GM23248 (cell line): ENCODE results near the gene CDYL. TPM values are rescaled to one million over a fixed set of nuclear protein-coding genes. Genes with fewer than 3 reads are reported as not detected.

Source experiments
- DNase-seq: peaks from one replicate; pipeline ENCODE4 v3.0.0-alpha.2; 2015
- H2AFZ ChIP-seq: fragments of 200-600 bp; sonication (generic); 2 replicates; pipeline ENCODE4 v1.6.1; 2016; ENCODE audit warnings: antibody characterized with exemption
- H3F3A ChIP-seq: fragments of 200-600 bp; sonication (generic); 2 replicates; pipeline ENCODE4 v1.6.1; 2016; ENCODE audit warnings: mild to moderate bottlenecking, antibody characterized with exemption, mixed run types; ENCODE audit not compliant: insufficient read depth
- H3K27ac ChIP-seq: fragments of 200-600 bp; sonication (generic); 2 replicates; pipeline ENCODE4 v1.5.1; 2016; ENCODE audit warnings: mild to moderate bottlenecking
- H3K27me3 ChIP-seq: fragments of 200-600 bp; sonication (generic); replicated peaks from 2 replicates; pipeline ENCODE4 v1.6.1; 2016; ENCODE audit warnings: mild to moderate bottlenecking; ENCODE audit not compliant: insufficient read depth
- H3K36me3 ChIP-seq: fragments of 200-600 bp; sonication (generic); 2 replicates; pipeline ENCODE4 v1.6.1; 2016; ENCODE audit warnings: low read depth, mild to moderate bottlenecking
- H3K4me1 ChIP-seq: fragments of 200-600 bp; sonication (generic); 2 replicates; pipeline ENCODE4 v1.6.1; 2016; ENCODE audit warnings: mild to moderate bottlenecking; ENCODE audit not compliant: insufficient read depth
- H3K4me2 ChIP-seq: fragments of 200-600 bp; sonication (generic); one replicate; pipeline ENCODE4 v1.6.1; 2016; ENCODE audit warnings: mild to moderate bottlenecking; ENCODE audit not compliant: unreplicated experiment
- H3K4me3 ChIP-seq: fragments of 200-600 bp; sonication (generic); 2 replicates; pipeline ENCODE4 v1.5.1; 2016; ENCODE audit warnings: mild to moderate bottlenecking
- H3K79me2 ChIP-seq: fragments of 200-600 bp; sonication (generic); 2 replicates; pipeline ENCODE4 v1.6.1; 2016; ENCODE audit warnings: mild to moderate bottlenecking; ENCODE audit not compliant: insufficient read depth
- H3K9ac ChIP-seq: fragments of 200-600 bp; sonication (generic); 2 replicates; pipeline ENCODE4 v1.6.1; 2016; ENCODE audit warnings: mild to moderate bottlenecking
- H3K9me2 ChIP-seq: fragments of 200-600 bp; sonication (generic); 2 replicates; pipeline ENCODE4 v1.6.1; 2016; ENCODE audit warnings: mixed run types, mild to moderate bottlenecking, moderate library complexity; ENCODE audit not compliant: insufficient read depth
- H3K9me3 ChIP-seq: fragments of 200-600 bp; sonication (generic); one replicate; pipeline ENCODE4 v1.6.1; 2017; ENCODE audit warnings: low read depth
- H4K20me1 ChIP-seq: fragments of 200-600 bp; sonication (generic); 2 replicates; pipeline ENCODE4 v1.6.0; 2016; ENCODE audit not compliant: insufficient read depth
- EZH2 ChIP-seq: fragments of 200-600 bp; sonication (generic); IDR thresholded peaks from 2 replicates; pipeline ENCODE4 v1.6.1; 2018; ENCODE audit warnings: antibody characterized with exemption, mild to moderate bottlenecking; ENCODE audit not compliant: insufficient read depth, poor library complexity, severe bottlenecking
- EZH2phosphoT487 ChIP-seq: fragments of 200-600 bp; sonication (generic); IDR thresholded peaks from 2 replicates; pipeline ENCODE4 v1.6.1; 2018; ENCODE audit warnings: antibody characterized with exemption, moderate library complexity, mild to moderate bottlenecking, low read depth; ENCODE audit not compliant: insufficient read depth
- WGBS, 2 experiments: methylation state at CpG; one replicate each; pipeline ENCODE4 v1.1.6; 2015 to 2017; ENCODE audit warnings: low lambda C conversion rate in 2 of 2, low coverage in 1 of 2; ENCODE audit errors: missing lambda C conversion rate in 2 of 2; 5-methylcytosine and 5-hydroxymethylcytosine counted together
- in situ Hi-C: fragments of 300-500 bp; cut with MboI; formaldehyde crosslinking; loops from 2 replicates; pipeline ENCODE4 v1.15.0; 2020
- polyA plus RNA-seq: library from polyadenylated mRNA; unstranded; fragments of >200 nt; fragmentation: Nextera tagmentation; extraction: Ambion mirVana; gene quantifications from 2 replicates; pipeline ENCODE4 v1.2.1, GENCODE V29; 2016
- total RNA-seq: library from RNA; depleted of rRNA; stranded (reverse); fragments of >200 nt; shearing (Covaris generic); gene quantifications from 2 replicates; pipeline ENCODE4 v1.2.3, GENCODE V29; 2014

Gene CDYL
- total and polyA plus RNA-seq, 2 experiments from 2014 or later, result 7.9 to 27.9 TPM

DNA sequence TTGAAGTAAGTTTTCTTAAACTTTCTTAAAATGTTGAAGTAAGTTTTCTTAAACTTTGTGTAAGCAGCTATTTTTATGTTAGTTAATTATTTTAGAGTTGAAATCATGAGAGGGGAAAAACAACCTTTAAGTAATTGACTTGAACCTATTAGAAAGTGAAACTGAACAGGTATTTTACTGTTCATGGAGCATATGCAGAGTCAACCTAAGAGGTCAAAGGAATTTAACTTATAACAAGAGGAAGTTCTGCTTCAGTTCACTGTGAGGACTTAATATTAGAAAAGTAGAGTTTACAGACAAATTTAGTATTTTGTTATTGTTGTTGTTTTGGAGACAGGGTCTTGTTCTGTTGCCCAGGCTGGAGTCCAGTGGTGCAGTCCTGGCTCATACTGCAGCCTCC lies 38.0 kb downstream of the CDYL start:
- no peak overlapping the region for H2AFZ ChIP-seq
- peaks cover 31% of the 10 kb centered on the region for H3K4me1 ChIP-seq
- no peak for TF ChIP-seq EZH2phosphoT487
- no peak for TF ChIP-seq EZH2
- no peak overlapping the region for H3K4me3 ChIP-seq
- no peak overlapping the region for H3K9ac ChIP-seq
- no peaks in the 10 kb centered on the region for H3K9me3 ChIP-seq
- DNase-seq, result no peak
- H3K4me2 ChIP-seq, result no peak overlapping the region
- no peaks in the 10 kb centered on the region for H3K36me3 ChIP-seq
- in situ Hi-C loops, result no loop called here
- H3K27ac ChIP-seq, result no peak overlapping the region
- H4K20me1 ChIP-seq, result peaks cover 18% of the 10 kb centered on the region; the same call in 1 of the 2 replicates
- H3K79me2 ChIP-seq, result peaks cover 100% of the 10 kb centered on the region
- H3F3A ChIP-seq, result peaks cover 18% of the 10 kb centered on the region
- H3K9me2 ChIP-seq, result no peaks in the 10 kb centered on the region
- H3K27me3 ChIP-seq, result no peaks in the 10 kb centered on the region

DNA sequence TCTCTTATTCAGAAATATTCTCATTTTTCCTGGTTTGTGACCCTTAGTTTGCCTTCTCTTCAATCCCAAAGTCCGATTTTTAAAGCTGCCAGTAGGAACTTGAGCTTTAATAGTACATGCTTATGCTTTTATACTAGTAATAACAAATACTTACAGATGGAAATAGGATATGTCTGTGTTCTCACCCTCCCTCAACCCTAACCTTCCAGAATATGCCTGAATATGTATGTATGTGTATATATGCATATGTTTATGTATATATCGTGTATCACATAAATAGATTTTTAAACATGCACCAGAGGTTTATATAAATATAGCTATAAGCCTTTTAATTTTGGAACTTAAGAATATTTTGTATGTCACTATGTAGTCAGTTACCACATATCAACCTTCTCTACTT lies 38.8 kb downstream of the CDYL start:
- 92 to 98% methylated on average over 2 of the region's 2 CpGs for WGBS, 2 experiments
- Histone ChIP-seq H3K9ac (no peak overlapping the region), H3K4me1 (peaks cover 32% of the 10 kb centered on the region), H2AFZ (no peak overlapping the region), H3K36me3 (no peaks in the 10 kb centered on the region), H3F3A (peaks cover 18% of the 10 kb centered on the region), H4K20me1 (peaks cover 18% of the 10 kb centered on the region; the same call in 1 of the 2 replicates), H3K27me3 (no peaks in the 10 kb centered on the region), H3K4me2 (no peak overlapping the region), H3K4me3 (no peak overlapping the region), H3K27ac (no peak overlapping the region), H3K9me2 (no peaks in the 10 kb centered on the region), H3K79me2 (peaks cover 100% of the 10 kb centered on the region), H3K9me3 (no peaks in the 10 kb centered on the region)
- no peak for TF ChIP-seq EZH2phosphoT487
- no peak for TF ChIP-seq EZH2
- in situ Hi-C loops, result no loop called here
- DNase-seq, result no peak

DNA sequence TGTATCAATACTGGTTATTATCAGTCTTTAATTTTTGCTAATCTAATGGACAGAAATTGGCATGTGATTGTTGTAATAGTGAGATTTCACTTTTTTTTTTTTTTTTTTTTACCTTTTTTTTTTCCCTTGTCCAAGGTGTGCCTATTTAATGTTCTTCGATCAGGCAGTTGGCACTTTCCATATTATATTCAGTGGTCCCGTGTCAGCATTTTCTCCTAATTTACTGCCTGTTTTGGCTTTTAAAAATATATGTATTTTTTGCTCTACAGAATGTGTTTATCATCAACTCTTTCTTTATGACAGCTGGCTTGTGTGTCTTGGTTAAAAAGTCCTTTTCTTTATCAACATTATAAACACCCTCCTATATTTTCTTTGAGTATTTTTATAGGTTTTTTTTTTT lies 39.4 kb downstream of the CDYL start:
- 54 to 73% methylated on average over 2 of the region's 2 CpGs for WGBS, 2 experiments
- H3K79me2 ChIP-seq, result peaks cover 100% of the 10 kb centered on the region
- H3K9me2 ChIP-seq, result no peaks in the 10 kb centered on the region
- no peak overlapping the region for H3K4me2 ChIP-seq
- H2AFZ ChIP-seq, result no peak overlapping the region
- no peak for DNase-seq
- H3K9me3 ChIP-seq, result no peaks in the 10 kb centered on the region
- H3K9ac ChIP-seq, result no peak overlapping the region
- H3K4me1 ChIP-seq, result peaks cover 33% of the 10 kb centered on the region
- no peak overlapping the region for H3K4me3 ChIP-seq
- TF ChIP-seq EZH2 (no peak), EZH2phosphoT487 (no peak)
- H3K27me3 ChIP-seq, result no peaks in the 10 kb centered on the region
- no peak overlapping the region for H3K27ac ChIP-seq
- no peaks in the 10 kb centered on the region for H3K36me3 ChIP-seq
- H3F3A ChIP-seq, result peaks cover 16% of the 10 kb centered on the region
- in situ Hi-C loops, result no loop called here
- peaks cover 18% of the 10 kb centered on the region; the same call in 1 of the 2 replicates for H4K20me1 ChIP-seq

DNA sequence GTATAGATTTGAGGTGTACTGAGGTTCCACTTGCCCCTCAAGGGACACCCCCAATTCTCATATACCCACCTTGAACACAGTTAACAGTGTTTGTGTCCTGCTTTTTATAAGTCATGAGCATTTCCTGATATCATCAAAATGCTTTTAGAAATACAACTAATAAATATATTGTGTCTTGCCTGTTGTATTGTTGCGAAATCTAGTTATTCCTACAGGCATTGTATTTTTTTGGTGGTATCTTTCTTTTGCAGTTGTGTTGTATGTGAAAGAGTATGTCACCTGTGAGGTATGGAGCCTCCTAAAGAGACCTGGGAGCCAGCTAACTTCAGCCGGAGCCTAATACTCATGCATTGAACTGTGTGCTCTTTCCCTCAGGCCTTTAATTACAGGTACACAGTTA lies 40.7 kb downstream of the CDYL start:
- Histone ChIP-seq H3K27ac (no peak overlapping the region), H3K9me2 (no peaks in the 10 kb centered on the region), H3K79me2 (peaks cover 100% of the 10 kb centered on the region), H3K4me2 (no peak overlapping the region), H3F3A (peaks cover 12% of the 10 kb centered on the region; the same call in 1 of the 2 replicates), H4K20me1 (peaks cover 15% of the 10 kb centered on the region; the same call in 1 of the 2 replicates), H3K9me3 (no peaks in the 10 kb centered on the region), H3K4me1 (peaks cover 32% of the 10 kb centered on the region), H2AFZ (no peak overlapping the region), H3K4me3 (no peak overlapping the region), H3K9ac (no peak overlapping the region), H3K36me3 (no peaks in the 10 kb centered on the region), H3K27me3 (no peaks in the 10 kb centered on the region)
- in situ Hi-C loops, result no loop called here
- no peak for DNase-seq
- TF ChIP-seq EZH2, result no peak
- TF ChIP-seq EZH2phosphoT487, result no peak
- WGBS, 2 experiments, result 94 to 96% methylated on average over 2 of the region's 2 CpGs

DNA sequence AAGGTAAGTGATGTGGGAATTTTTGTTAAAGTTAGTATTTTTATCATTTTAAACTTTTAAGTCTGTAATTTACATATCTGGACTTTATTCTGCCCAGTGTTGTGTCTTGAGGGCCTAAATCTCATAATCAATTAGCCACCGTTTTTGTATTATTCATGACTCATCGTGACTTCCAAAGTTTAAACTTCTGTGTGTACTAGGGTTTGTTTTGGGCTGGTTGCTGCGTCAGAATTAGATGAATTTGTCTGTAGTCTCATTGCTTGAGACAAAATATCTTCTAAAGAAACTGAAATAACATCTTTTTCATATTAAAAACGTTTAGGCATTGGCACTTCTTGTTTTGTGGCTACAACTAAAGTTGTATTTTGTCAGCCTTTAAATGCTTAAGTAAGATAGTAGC lies 41.3 kb downstream of the CDYL start:
- peaks cover 100% of the 10 kb centered on the region for H3K79me2 ChIP-seq

More for the DNA sequence above, 41.3 kb downstream of the CDYL start:
- peak; percentile 74 for DNase-seq
- no peaks in the 10 kb centered on the region for H3K9me3 ChIP-seq
- no peaks in the 10 kb centered on the region for H3K9me2 ChIP-seq
- in situ Hi-C loops, result no loop called here
- H2AFZ ChIP-seq, result no peak overlapping the region
- TF ChIP-seq EZH2 (no peak), EZH2phosphoT487 (no peak)
- peaks cover 9% of the 10 kb centered on the region; the same call in 1 of the 2 replicates for H4K20me1 ChIP-seq
- no peaks in the 10 kb centered on the region for H3K27me3 ChIP-seq
- 3 to 5% methylated on average over 4 of the region's 4 CpGs for WGBS, 2 experiments
- peak overlapping the region; percentile 22; the same call in 1 of the 2 replicates for H3K9ac ChIP-seq
- no peak overlapping the region for H3K4me2 ChIP-seq
- H3F3A ChIP-seq, result peaks cover 9% of the 10 kb centered on the region; the same call in 1 of the 2 replicates
- H3K36me3 ChIP-seq, result no peaks in the 10 kb centered on the region
- no peak overlapping the region for H3K4me3 ChIP-seq
- H3K4me1 ChIP-seq, result peaks cover 26% of the 10 kb centered on the region
- H3K27ac ChIP-seq, result peak overlapping the region; percentile 38
